ENCODE results near the gene RNU6-1.

Gene RNU6-1

DNA sequence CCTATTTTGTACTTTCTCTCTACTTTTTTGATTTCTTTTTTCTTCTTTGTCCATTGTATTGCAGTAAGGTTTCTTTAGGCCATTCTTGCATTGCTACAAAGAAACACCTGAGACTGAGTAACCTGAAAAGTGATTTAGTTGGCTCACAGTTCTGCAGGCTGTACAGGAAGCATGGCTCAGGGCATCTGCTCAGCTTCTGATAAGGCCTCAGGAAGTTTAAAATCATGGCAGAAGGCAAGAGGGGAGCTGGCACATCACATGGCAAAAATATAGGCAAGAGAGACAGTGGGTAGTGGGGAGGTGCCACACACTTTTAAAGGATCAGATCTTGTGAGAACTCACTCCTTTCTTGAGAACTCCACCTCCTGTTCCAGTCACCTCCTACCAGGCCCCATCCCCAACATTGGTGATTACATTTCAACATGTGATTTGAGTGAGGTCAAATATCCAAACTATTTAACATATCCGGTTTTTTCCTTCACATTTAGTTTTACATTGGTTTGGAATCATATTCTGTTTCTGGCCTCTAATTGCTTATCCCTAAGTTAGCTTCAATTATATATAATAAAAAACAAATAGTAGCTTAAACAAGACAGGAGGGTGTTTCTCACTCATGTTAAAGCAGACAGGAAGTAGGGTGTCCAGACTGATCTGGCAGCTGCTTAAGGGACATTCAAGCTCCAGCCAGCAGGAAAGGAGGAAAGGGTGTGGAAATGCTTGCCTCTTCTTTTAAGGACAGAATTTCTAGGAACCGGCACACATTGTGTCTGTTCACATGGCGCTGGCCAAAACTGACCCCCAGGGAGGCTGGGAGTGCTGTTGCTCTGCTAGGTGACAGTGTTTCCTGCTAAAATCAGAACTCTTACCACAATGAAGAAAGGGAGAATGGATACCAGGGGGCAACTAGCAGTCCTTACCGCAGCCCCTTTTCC lies 43.4 kb downstream of the RNU6-1 start:
- DNase-seq = peak in 1 of 3 experiments; percentile 22

DNA sequence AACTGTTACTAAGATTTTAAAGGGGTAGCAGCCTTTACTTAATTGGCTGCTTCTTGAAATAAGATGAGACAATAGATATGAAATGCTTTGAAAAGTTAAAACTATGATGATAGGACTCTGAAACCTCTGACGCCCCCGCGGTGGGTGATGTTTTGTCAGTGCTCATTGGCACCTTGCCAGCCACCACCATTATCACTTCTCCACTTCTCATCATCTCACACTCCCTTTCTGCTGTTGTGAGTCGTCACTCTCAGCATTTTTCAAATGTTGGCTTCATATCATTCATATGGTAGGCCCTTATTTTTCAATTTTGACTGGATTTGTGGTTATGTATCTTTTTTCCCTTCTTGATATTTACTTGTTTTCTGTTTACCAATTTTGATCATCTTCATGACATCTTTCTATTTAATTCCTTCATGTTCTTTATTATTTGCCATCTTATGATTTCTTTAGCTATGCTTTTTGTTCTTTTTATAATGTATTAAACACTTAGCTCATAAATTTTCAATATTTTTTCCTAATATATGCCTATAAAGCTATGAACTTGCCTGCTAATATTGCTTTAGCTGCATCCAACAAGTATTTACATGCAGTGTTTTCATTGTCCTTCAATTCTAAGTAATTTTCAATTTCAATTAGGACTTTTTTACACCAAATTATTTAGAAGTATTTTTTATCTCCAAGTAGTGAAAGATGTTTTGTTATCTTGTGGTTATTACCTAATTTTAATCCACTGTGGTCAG lies 44.8 kb downstream of the RNU6-1 start:
- no peak for DNase-seq

DNA sequence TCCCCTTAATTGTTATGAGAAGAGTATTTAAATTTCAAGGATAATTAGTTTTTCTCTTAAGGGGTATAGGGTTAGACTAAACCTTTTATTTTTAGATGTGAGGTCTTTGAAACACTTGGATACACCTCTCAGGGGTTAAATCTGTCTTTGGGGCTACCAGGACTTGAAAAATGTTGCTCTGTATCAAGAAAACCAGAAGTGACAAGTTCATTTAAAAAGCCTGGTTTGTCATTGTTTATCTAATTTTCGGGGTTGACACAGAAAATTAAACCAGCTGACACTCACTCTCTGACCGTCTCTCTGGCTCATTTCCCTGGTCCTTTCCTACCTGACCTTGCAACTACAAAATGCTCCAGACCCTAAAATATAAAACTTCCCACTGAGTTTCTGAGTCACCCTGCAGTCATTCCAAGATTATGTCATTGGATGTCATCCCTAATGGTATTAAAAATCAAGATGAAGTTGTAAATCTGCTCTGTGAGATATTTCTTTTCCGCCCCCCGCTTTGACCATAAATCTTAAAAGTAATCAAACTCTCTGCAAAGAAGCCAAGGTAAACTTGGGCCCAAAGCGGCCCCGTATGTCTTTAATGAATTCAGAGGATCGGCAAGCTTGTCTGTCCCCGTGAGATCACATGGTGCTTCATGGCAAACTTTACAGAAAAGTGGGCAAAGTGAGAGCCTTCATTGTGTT lies 47.4 kb downstream of the RNU6-1 start:
- no peak for DNase-seq

DNA sequence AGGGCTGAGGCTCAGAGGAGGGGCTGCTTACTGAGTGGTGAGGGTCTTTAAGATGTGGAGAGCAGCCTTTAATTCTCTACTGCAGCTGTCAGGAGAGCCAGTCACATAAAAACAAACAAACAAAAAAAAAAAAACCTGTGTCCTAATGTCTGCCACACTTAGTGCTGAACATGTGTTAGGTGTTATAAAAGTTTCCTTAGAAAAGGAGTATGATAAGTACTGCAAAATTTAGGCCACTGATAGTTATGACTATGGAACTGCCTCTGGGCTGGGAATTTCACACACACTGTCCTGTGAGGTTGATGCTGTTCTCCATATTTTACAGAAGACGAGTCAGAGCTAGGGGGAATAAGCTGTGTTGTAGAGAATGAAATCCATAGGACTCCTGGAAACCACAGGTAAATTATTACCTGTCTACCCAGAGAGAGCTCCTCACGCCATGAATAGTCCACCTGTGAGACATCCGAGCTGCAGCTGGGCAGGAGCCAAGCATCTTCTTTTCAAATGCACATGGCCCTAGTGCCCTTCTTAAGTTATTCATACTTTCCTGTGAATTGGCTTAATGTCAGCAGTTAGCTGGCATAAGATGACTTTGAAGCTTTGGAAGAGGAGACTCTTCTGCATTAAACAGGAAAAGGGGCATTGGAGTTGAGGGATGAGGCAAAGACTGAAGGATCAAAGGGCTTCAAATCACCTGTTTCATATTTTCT lies 49.1 kb downstream of the RNU6-1 start:
- peak in 1 of 3 experiments; percentile 33 for DNase-seq

All from NCI-H1417 (cell line).